ENCODE results near the gene GDE1. TPM values are rescaled to one million over a fixed set of nuclear protein-coding genes. Genes with fewer than 3 reads are reported as not detected.

Gene GDE1
- total RNA-seq, 1 experiment from 2014 or later: 48.7 TPM

DNA sequence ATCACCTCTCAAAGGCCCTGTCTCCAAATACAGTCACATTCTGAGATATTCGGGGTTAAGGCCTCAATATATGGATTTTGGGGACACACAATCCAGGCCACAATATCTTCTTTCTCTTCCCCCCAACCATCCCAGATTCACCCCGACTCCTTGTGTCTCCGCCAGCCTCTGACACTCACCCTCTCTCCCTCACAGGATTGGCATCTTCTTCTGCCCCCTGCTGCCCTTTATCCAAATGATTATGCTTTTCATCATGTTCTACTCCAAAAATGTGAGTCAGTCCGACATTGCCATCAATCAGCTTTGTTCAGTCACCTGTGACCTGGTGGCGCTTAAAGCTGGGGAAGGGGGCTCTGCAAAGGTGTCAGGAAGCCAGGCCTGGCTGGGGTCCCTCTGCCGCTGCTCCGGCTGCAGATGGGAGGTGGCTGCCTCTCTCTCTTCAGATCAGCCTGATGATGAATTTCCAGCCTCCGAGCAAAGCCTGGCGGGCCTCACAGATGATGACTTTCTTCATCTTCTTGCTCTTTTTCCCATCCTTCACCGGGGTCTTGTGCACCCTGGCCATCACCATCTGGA is 35.1 kb downstream of the GDE1 start:
- Histone ChIP-seq H3K36me3 (ENCODE audit: control insufficient read depth, insufficient read depth, low read length) (no peaks in the 10 kb centered on the region), H3K4me1 (no peaks in the 10 kb centered on the region), H3K27me3 (replicated peaks; ENCODE audit: control insufficient read depth, insufficient read depth, low read length) (no peaks in the 10 kb centered on the region), H3K4me3 (ENCODE audit: low read depth, low read length) (no peak overlapping the region), H3K9me3 (no peaks in the 10 kb centered on the region)
- no peaks in the 10 kb centered on the region for H3K27me3 Mint-ChIP-seq (ENCODE audit: insufficient read depth, unreplicated experiment)
- peaks cover 10% of the 10 kb centered on the region for H3K4me1 Mint-ChIP-seq (ENCODE audit: low read depth, unreplicated experiment)
- H3K9me3 Mint-ChIP-seq (ENCODE audit: unreplicated experiment): no peaks in the 10 kb centered on the region
- POLR2A ChIA-PET: no interaction called here
- H3K36me3 Mint-ChIP-seq (ENCODE audit: insufficient read depth, unreplicated experiment): no peaks in the 10 kb centered on the region
- intact Hi-C loops (cut with micrococcal nuclease; ENCODE audit: unreplicated experiment): no loop called here
- no peak overlapping the region for H3K4me3 Mint-ChIP-seq (ENCODE audit: unreplicated experiment)
- DNase-seq: no peak
- CTCF ChIA-PET: no interaction called here
- BruUV-seq (replicated peaks): no TSS peak
- TF ChIP-seq, protein P1, sequence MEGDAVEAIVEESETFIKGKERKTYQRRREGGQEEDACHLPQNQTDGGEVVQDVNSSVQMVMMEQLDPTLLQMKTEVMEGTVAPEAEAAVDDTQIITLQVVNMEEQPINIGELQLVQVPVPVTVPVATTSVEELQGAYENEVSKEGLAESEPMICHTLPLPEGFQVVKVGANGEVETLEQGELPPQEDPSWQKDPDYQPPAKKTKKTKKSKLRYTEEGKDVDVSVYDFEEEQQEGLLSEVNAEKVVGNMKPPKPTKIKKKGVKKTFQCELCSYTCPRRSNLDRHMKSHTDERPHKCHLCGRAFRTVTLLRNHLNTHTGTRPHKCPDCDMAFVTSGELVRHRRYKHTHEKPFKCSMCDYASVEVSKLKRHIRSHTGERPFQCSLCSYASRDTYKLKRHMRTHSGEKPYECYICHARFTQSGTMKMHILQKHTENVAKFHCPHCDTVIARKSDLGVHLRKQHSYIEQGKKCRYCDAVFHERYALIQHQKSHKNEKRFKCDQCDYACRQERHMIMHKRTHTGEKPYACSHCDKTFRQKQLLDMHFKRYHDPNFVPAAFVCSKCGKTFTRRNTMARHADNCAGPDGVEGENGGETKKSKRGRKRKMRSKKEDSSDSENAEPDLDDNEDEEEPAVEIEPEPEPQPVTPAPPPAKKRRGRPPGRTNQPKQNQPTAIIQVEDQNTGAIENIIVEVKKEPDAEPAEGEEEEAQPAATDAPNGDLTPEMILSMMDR (IDR thresholded peaks at IDR 0.05; ENCODE audit: insufficient read depth in 1 of 2, low read depth in 1 of 2, low read length in 1 of 2, severe bottlenecking in 1 of 2, unreplicated experiment in 1 of 2): no peak
- H3K27ac Mint-ChIP-seq (ENCODE audit: unreplicated experiment): no peak overlapping the region

DNA sequence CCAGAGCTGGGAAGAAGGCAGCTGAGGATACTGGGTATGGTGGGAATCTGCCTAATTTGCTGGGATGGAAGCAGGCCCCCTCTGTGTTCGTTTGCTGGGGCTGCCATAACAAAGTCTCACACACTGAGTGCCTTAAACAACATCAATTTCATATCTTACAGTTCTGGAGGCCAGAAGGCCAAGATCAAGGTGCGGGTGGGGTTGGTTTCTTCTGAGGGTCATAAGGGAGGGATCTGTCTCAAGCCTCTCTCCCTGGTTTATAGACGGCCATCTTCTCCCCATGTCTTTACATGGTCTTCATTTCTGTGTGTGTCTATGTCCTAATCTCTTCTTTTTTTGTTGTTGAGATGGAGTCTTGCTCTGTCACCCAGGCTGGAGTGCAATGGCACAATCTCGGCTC is 35.8 kb downstream of the GDE1 start:
- H3K4me3 Mint-ChIP-seq (ENCODE audit: unreplicated experiment): no peak overlapping the region
- H3K9me3 Mint-ChIP-seq (ENCODE audit: unreplicated experiment): no peaks in the 10 kb centered on the region
- TF ChIP-seq, protein P1 (IDR thresholded peaks at IDR 0.05; ENCODE audit: insufficient read depth in 1 of 2, low read depth in 1 of 2, low read length in 1 of 2, severe bottlenecking in 1 of 2, unreplicated experiment in 1 of 2): no peak
- H3K27me3 ChIP-seq (replicated peaks; ENCODE audit: control insufficient read depth, insufficient read depth, low read length): no peaks in the 10 kb centered on the region
- peaks cover 10% of the 10 kb centered on the region for H3K4me1 Mint-ChIP-seq (ENCODE audit: low read depth, unreplicated experiment)
- no peak overlapping the region for H3K27ac Mint-ChIP-seq (ENCODE audit: unreplicated experiment)
- no peak for DNase-seq
- no peaks in the 10 kb centered on the region for H3K36me3 Mint-ChIP-seq (ENCODE audit: insufficient read depth, unreplicated experiment)
- no peaks in the 10 kb centered on the region for H3K27me3 Mint-ChIP-seq (ENCODE audit: insufficient read depth, unreplicated experiment)
- no TSS peak for BruUV-seq (replicated peaks)
- intact Hi-C loops (cut with micrococcal nuclease; ENCODE audit: unreplicated experiment): no loop called here
- H3K4me1 ChIP-seq: no peaks in the 10 kb centered on the region
- CTCF ChIA-PET: no interaction called here
- POLR2A ChIA-PET: no interaction called here
- no peaks in the 10 kb centered on the region for H3K36me3 ChIP-seq (ENCODE audit: control insufficient read depth, insufficient read depth, low read length)
- H3K4me3 ChIP-seq (ENCODE audit: low read depth, low read length): no peak overlapping the region
- no peaks in the 10 kb centered on the region for H3K9me3 ChIP-seq

DNA sequence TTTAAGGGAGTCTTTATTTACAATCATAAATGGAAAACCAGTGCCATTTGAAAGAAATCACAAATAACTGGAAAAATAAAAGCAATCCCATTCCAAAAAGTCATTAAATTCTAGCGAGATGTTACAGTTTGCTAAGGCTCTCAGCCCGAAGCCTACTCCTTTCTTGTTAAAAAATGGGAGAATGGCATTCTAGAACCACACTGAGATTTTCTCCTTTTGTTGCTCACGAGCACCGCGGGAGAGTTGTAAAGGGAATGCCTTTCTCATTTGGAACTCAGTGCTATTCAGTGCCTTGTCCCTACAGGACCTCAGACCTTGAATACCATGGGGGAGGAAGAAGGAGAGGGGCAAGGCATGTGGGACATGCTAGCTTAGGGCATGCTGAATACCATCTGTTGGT is 36.3 kb downstream of the GDE1 start:
- Mint-ChIP-seq H3K36me3 (ENCODE audit: insufficient read depth, unreplicated experiment) (no peaks in the 10 kb centered on the region), H3K4me3 (ENCODE audit: unreplicated experiment) (no peak overlapping the region), H3K27me3 (ENCODE audit: insufficient read depth, unreplicated experiment) (no peaks in the 10 kb centered on the region), H3K27ac (ENCODE audit: unreplicated experiment) (no peak overlapping the region), H3K4me1 (ENCODE audit: low read depth, unreplicated experiment) (peaks cover 10% of the 10 kb centered on the region), H3K9me3 (ENCODE audit: unreplicated experiment) (no peaks in the 10 kb centered on the region)
- no peaks in the 10 kb centered on the region for H3K36me3 ChIP-seq (ENCODE audit: control insufficient read depth, insufficient read depth, low read length)
- TF ChIP-seq, protein P1 (IDR thresholded peaks at IDR 0.05; ENCODE audit: insufficient read depth in 1 of 2, low read depth in 1 of 2, low read length in 1 of 2, severe bottlenecking in 1 of 2, unreplicated experiment in 1 of 2): no peak
- no peaks in the 10 kb centered on the region for H3K9me3 ChIP-seq
- intact Hi-C loops (cut with micrococcal nuclease; ENCODE audit: unreplicated experiment): no loop called here
- BruUV-seq (replicated peaks): no TSS peak
- no peak overlapping the region for H3K4me3 ChIP-seq (ENCODE audit: low read depth, low read length)
- H3K4me1 ChIP-seq: no peaks in the 10 kb centered on the region
- ChIA-PET POLR2A (no interaction called here), CTCF (no interaction called here)
- DNase-seq: no peak
- H3K27me3 ChIP-seq (replicated peaks; ENCODE audit: control insufficient read depth, insufficient read depth, low read length): no peaks in the 10 kb centered on the region
